ENCODE results near the gene STK40.

The STK40 gene

DNA sequence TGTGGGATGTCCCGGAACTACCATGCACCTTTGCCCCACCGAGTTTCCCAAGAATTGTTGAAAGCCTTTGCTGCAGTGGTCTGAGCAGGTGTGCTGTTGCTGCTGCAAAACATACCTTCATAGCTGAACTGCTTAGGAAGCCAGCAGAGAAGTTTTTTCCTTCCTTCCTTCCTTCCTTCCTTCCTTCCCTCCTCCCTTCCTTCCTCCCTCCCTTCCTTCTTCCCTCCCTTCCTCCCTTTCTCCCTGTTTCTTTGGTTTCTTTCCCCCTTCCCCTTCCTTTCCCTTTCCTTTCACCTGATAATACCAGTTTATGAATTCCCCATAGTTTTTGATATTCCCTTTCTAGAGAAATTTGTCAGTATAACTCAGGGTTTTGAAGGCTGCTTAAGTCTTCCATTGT is 90.3 kb downstream of the STK40 start:
- peaks cover 66% of the 10 kb centered on the region for H3K36me3 Mint-ChIP-seq (ENCODE audit: low read depth)

More for the DNA sequence above, 90.3 kb downstream of the STK40 start:
- Mint-ChIP-seq H3K4me1 (peaks cover 6% of the 10 kb centered on the region), H3K27ac (no peak overlapping the region), H3K27me3 (ENCODE audit: low read depth, poor library complexity) (no peaks in the 10 kb centered on the region), H3K4me3 (no peak overlapping the region), H3K9me3 (no peaks in the 10 kb centered on the region)
- TF ChIP-seq, protein P1, sequence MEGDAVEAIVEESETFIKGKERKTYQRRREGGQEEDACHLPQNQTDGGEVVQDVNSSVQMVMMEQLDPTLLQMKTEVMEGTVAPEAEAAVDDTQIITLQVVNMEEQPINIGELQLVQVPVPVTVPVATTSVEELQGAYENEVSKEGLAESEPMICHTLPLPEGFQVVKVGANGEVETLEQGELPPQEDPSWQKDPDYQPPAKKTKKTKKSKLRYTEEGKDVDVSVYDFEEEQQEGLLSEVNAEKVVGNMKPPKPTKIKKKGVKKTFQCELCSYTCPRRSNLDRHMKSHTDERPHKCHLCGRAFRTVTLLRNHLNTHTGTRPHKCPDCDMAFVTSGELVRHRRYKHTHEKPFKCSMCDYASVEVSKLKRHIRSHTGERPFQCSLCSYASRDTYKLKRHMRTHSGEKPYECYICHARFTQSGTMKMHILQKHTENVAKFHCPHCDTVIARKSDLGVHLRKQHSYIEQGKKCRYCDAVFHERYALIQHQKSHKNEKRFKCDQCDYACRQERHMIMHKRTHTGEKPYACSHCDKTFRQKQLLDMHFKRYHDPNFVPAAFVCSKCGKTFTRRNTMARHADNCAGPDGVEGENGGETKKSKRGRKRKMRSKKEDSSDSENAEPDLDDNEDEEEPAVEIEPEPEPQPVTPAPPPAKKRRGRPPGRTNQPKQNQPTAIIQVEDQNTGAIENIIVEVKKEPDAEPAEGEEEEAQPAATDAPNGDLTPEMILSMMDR (IDR thresholded peaks at IDR 0.05), result no peak
- no peak for DNase-seq

Data from nephron progenitor cell (in vitro differentiated cells).